Inferior parietal cortex (tissue), 1 donor: ENCODE data around the gene SUGCT.
"Not testable (repeated sequence)": the region's sequence is repeated elsewhere in the genome, so short reads cannot be mapped to it uniquely, and the experiment has no call there.

ENCODE experiments used
- DNase-seq: peaks from one replicate; pipeline ENCODE4 v3.0.0-alpha.2; 2016; ENCODE audit errors: extremely low spot score

The SUGCT gene

GRCh38 chr7:40621592-40621998 is 486.8 kb downstream of the SUGCT start:
- no peak for DNase-seq

GRCh38 chr7:40622941-40623501 is 488.2 kb downstream of the SUGCT start:
- DNase-seq, result no peak

GRCh38 chr7:40623863-40624262 is 489.1 kb downstream of the SUGCT start:
- DNase-seq, result no peak

GRCh38 chr7:40627361-40627760 is 492.6 kb downstream of the SUGCT start:
- DNase-seq, result not testable (repeated sequence)

- DNase-seq, result no peak
Observed at GRCh38 chr7:40629891-40630290, 495.1 kb downstream of the SUGCT start.

- DNase-seq, result no peak
Observed at GRCh38 chr7:40634118-40634517, 499.3 kb downstream of the SUGCT start.

- no peak for DNase-seq
Observed at GRCh38 chr7:40638545-40639320, 503.9 kb downstream of the SUGCT start.

- no peak for DNase-seq
Observed at GRCh38 chr7:40640566-40640965, 505.8 kb downstream of the SUGCT start.

- no peak for DNase-seq
Observed at GRCh38 chr7:40641701-40642100, 506.9 kb downstream of the SUGCT start.

- DNase-seq, result no peak
Observed at GRCh38 chr7:40643664-40644063, 508.9 kb downstream of the SUGCT start.

GRCh38 chr7:40644454-40645188 is 509.8 kb downstream of the SUGCT start:
- no peak for DNase-seq

GRCh38 chr7:40645197-40645596 is 510.4 kb downstream of the SUGCT start:
- no peak for DNase-seq

GRCh38 chr7:40646717-40647116 is 511.9 kb downstream of the SUGCT start:
- DNase-seq, result no peak

- no peak for DNase-seq
Observed at GRCh38 chr7:40647719-40648118, 512.9 kb downstream of the SUGCT start.

- DNase-seq, result no peak
Observed at GRCh38 chr7:40649247-40649646, 514.4 kb downstream of the SUGCT start.

GRCh38 chr7:40650903-40651302 is 516.1 kb downstream of the SUGCT start:
- not testable (repeated sequence) for DNase-seq

- no peak for DNase-seq
Observed at GRCh38 chr7:40654171-40654570, 519.4 kb downstream of the SUGCT start.

GRCh38 chr7:40655426-40655825 is 520.6 kb downstream of the SUGCT start:
- no peak for DNase-seq

- DNase-seq, result no peak
Observed at GRCh38 chr7:40656349-40656748, 521.5 kb downstream of the SUGCT start.

GRCh38 chr7:40658729-40659128 is 523.9 kb downstream of the SUGCT start:
- no peak for DNase-seq

- no peak for DNase-seq
Observed at GRCh38 chr7:40659231-40659630, 524.4 kb downstream of the SUGCT start.

- DNase-seq, result no peak
Observed at GRCh38 chr7:40673285-40673684, 538.5 kb downstream of the SUGCT start.

- DNase-seq, result no peak
Observed at GRCh38 chr7:40674316-40674715, 539.5 kb downstream of the SUGCT start.
